K562 (cell line): Measurements from ENCODE around the gene NME7. TPM values are rescaled to one million over a fixed set of nuclear protein-coding genes. Genes with fewer than 3 reads are reported as not detected.

Experiments used
- EWSR1 ChIP-seq: fragments of 450-650 bp; IDR thresholded peaks from 2 replicates; pipeline ENCODE4 v1.6.1; 2018; ENCODE audit warnings: borderline replicate concordance, mild to moderate bottlenecking, low read depth, moderate library complexity; ENCODE audit not compliant: partially characterized antibody
- FOSL1 ChIP-seq: fragments of 200-800 bp; sonication (Bioruptor generic); conservative IDR thresholded peaks from 2 replicates; pipeline ENCODE4 v1.6.1; 2016; ENCODE audit warnings: missing genetic modification characterization, missing compliant biosample characterization
- HMGXB4 ChIP-seq: sonication (generic); formaldehyde crosslinking; IDR thresholded peaks from 2 replicates; pipeline ENCODE4 v1.8.1; 2023; ENCODE audit warnings: mild to moderate bottlenecking, missing genetic modification reagents
- RFX5 ChIP-seq: IDR thresholded peaks from 2 replicates; pipeline ENCODE4 v1.6.1; 2011; ENCODE audit warnings: low read depth, mild to moderate bottlenecking, improper control_type of control experiment, low read length
- ZBTB40 ChIP-seq, 2 experiments: fragments of 450-650 bp in 1 of 2; sonication (generic) in 1 of 2; formaldehyde crosslinking in 1 of 2; IDR thresholded peaks; 2 replicates each; pipeline versions ENCODE4 v1.7.1 to v1.9.0; 2016 to 2022; ENCODE audit warnings: inconsistent platforms in 1 of 2, mild to moderate bottlenecking in 1 of 2, missing genetic modification reagents in 1 of 2
- ZNF764 ChIP-seq: fragments of 250-450 bp; sonication (Bioruptor Pico); IDR thresholded peaks from 2 replicates; pipeline ENCODE4 v1.4.0; 2020; ENCODE audit warnings: low read depth, mild to moderate bottlenecking, moderate library complexity
- polyA plus RNA-seq, 8 experiments: library from polyadenylated mRNA; depleted of rRNA in 4 of 8; stranded (reverse) in 5 of 8; unstranded in 3 of 8; fragments of >200 nt; fragmentation: Nextera tagmentation in 2 of 8; fragmentation: Illumina TruSeq in 1 of 8; extraction: Ambion mirVana in 2 of 8; extraction: Trizol in 1 of 8; gene quantifications; 2 replicates each; pipeline versions ENCODE4 v1.2.1 to v1.2.3, GENCODE V29; 2011 to 2014; ENCODE audit warnings: inconsistent platforms in 1 of 8, missing spikeins in 1 of 8
- total RNA-seq, 7 experiments: library from RNA; depleted of rRNA in 6 of 7; stranded (reverse); fragments of >200 nt in 6 of 7; fragmentation: Illumina TruSeq in 2 of 7; extraction: Trizol in 2 of 7; gene quantifications; 2 replicates each; pipeline versions ENCODE4 v1.2.1 to v1.2.3, GENCODE V29; 2011 to 2021; ENCODE audit warnings: low replicate concordance in 1 of 7
- TF ChIP-seq, protein P1 (sequence below): fragments of 450-650 bp; IDR thresholded peaks from 2 replicates; pipeline ENCODE4 v1.6.1; 2016; ENCODE audit warnings: low read depth

Gene NME7
- total and polyA plus RNA-seq, 9 of the 15 experiments (the other 6 are each of a cell fraction or from before 2014, with no cell fraction given): 7.9 to 43.2 (median 23.9) TPM

DNA sequence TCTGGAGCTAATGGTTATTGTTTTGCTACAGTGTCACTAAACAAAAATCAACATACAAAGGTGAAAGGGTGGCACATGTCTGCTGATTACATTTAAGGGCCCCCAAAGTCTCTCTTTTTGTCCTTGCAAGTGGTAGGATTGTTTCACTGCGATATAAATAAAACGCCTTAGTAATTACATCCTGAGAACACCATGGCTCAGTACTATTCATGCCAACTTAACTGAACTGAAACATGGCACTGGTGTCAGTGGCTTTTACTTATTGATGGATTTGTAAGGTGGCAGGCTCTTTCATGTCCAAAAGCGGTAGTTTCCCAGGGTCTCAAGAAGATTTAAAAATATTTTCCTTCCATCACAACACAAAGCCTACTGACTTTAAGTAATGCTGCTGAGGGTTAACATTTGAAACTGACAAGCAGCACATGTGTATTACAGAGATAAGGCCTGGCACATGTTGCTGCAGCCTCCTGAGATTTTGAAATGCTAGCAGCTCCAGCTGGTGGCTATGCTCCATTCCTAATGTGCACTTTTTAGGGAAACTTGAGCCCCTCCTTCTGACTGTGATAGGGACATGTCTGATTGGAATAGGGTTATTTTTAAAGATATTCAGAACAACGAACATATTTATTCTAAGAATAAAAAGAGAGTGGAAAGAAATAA, 174.3 kb downstream of the NME7 start (continued):
- TF ChIP-seq, protein P1, sequence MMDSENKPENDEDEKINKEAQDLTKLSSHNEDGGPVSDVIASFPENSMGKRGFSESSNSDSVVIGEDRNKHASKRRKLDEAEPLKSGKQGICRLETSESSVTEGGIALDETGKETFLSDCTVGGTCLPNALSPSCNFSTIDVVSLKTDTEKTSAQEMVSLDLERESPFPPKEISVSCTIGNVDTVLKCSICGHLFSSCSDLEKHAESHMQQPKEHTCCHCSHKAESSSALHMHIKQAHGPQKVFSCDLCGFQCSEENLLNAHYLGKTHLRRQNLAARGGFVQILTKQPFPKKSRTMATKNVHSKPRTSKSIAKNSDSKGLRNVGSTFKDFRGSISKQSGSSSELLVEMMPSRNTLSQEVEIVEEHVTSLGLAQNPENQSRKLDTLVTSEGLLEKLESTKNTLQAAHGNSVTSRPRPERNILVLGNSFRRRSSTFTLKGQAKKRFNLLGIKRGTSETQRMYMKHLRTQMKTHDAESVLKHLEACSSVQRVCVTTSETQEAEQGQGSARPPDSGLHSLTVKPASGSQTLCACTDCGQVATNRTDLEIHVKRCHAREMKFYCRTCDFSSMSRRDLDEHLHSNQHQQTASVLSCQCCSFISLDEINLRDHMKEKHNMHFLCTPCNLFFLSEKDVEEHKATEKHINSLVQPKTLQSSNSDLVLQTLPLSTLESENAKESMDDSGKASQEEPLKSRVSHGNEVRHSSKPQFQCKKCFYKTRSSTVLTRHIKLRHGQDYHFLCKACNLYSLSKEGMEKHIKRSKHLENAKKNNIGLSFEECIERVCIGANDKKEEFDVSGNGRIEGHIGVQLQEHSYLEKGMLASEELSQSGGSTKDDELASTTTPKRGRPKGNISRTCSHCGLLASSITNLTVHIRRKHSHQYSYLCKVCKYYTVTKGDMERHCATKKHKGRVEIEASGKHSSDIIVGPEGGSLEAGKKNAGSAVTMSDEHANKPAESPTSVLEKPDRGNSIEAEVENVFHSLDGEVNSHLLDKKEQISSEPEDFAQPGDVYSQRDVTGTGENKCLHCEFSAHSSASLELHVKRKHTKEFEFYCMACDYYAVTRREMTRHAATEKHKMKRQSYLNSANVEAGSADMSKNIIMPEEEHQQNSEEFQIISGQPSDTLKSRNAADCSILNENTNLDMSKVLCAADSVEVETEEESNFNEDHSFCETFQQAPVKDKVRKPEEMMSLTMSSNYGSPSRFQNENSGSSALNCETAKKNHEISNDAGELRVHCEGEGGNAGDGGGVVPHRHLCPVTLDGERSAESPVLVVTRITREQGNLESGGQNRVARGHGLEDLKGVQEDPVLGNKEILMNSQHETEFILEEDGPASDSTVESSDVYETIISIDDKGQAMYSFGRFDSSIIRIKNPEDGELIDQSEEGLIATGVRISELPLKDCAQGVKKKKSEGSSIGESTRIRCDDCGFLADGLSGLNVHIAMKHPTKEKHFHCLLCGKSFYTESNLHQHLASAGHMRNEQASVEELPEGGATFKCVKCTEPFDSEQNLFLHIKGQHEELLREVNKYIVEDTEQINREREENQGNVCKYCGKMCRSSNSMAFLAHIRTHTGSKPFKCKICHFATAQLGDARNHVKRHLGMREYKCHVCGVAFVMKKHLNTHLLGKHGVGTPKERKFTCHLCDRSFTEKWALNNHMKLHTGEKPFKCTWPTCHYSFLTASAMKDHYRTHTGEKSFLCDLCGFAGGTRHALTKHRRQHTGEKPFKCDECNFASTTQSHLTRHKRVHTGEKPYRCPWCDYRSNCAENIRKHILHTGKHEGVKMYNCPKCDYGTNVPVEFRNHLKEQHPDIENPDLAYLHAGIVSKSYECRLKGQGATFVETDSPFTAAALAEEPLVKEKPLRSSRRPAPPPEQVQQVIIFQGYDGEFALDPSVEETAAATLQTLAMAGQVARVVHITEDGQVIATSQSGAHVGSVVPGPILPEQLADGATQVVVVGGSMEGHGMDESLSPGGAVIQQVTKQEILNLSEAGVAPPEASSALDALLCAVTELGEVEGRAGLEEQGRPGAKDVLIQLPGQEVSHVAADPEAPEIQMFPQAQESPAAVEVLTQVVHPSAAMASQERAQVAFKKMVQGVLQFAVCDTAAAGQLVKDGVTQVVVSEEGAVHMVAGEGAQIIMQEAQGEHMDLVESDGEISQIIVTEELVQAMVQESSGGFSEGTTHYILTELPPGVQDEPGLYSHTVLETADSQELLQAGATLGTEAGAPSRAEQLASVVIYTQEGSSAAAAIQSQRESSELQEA: no peak
- no peak for TF ChIP-seq FOSL1 (tag)
- no peak for TF ChIP-seq HMGXB4 (CRISPR knock-in tag)
- TF ChIP-seq RFX5: no peak
- no peak for TF ChIP-seq EWSR1
- no peak for TF ChIP-seq ZNF764 (CRISPR knock-in tag)
- no peak for TF ChIP-seq ZBTB40 (IDR thresholded peaks at IDR 0.05)
- no peak for TF ChIP-seq ZBTB40 (CRISPR knock-in tag; IDR thresholded peaks at IDR 0.05)
